HepG2 (cell line): ENCODE results near the gene DGAT2. TPM values are rescaled to one million over a fixed set of nuclear protein-coding genes. Genes with fewer than 3 reads are reported as not detected.
A peak's percentile ranks its signal among the peaks of the same experiment; 100 is the strongest.

Experiments
- ATF1 ChIP-seq: IDR thresholded peaks from 2 replicates; pipeline ENCODE4 v1.6.1; 2016; ENCODE audit warnings: mild to moderate bottlenecking, control low read depth
- BHLHE40 ChIP-seq: IDR thresholded peaks from 2 replicates; pipeline ENCODE4 v1.6.1; 2011; ENCODE audit warnings: low read length, improper control_type of control experiment
- FOXO1 ChIP-seq: sonication (generic); formaldehyde crosslinking; IDR thresholded peaks from 2 replicates; pipeline ENCODE4 v1.4.0; 2020; ENCODE audit warnings: missing genetic modification reagents
- GFI1 ChIP-seq: sonication (generic); formaldehyde crosslinking; IDR thresholded peaks from 2 replicates; pipeline ENCODE4 v1.5.0; 2020; ENCODE audit warnings: missing genetic modification reagents, mild to moderate bottlenecking, borderline replicate concordance
- HOXD1 ChIP-seq: sonication (generic); formaldehyde crosslinking; IDR thresholded peaks from 2 replicates; pipeline ENCODE4 v1.5.0; 2020; ENCODE audit warnings: missing genetic modification reagents
- JUNB ChIP-seq: sonication (generic); formaldehyde crosslinking; IDR thresholded peaks from 2 replicates; pipeline ENCODE4 v1.8.0; 2022; ENCODE audit warnings: missing genetic modification reagents, mild to moderate bottlenecking, borderline replicate concordance
- MED8 ChIP-seq: sonication (generic); formaldehyde crosslinking; IDR thresholded peaks from 2 replicates; pipeline ENCODE4 v1.8.1; 2023; ENCODE audit warnings: mild to moderate bottlenecking, missing genetic modification reagents; ENCODE audit not compliant: insufficient replicate concordance
- MTA1 ChIP-seq: sonication (generic); formaldehyde crosslinking; IDR thresholded peaks from 2 replicates; pipeline ENCODE4 v1.4.0; 2020; ENCODE audit warnings: missing genetic modification reagents, mild to moderate bottlenecking, borderline replicate concordance
- MTA3 ChIP-seq: sonication (generic); formaldehyde crosslinking; IDR thresholded peaks from 2 replicates; pipeline ENCODE4 v1.4.0; 2020; ENCODE audit warnings: missing genetic modification reagents
- NFIB ChIP-seq: sonication (generic); formaldehyde crosslinking; IDR thresholded peaks from 2 replicates; pipeline ENCODE4 v1.9.0; 2021; ENCODE audit warnings: missing genetic modification reagents, mild to moderate bottlenecking, borderline replicate concordance
- PHF21A ChIP-seq: sonication (generic); formaldehyde crosslinking; IDR thresholded peaks from 2 replicates; pipeline ENCODE4 v1.5.0; 2020; ENCODE audit warnings: mild to moderate bottlenecking, missing genetic modification reagents
- RARA ChIP-seq: IDR thresholded peaks from 2 replicates; pipeline ENCODE4 v1.6.1; 2016; ENCODE audit warnings: missing genetic modification reagents, missing compliant biosample characterization
- RXRB ChIP-seq: IDR thresholded peaks from 2 replicates; pipeline ENCODE4 v1.6.1; 2016; ENCODE audit warnings: borderline replicate concordance, missing genetic modification reagents, missing compliant biosample characterization
- ZNF124 ChIP-seq: sonication (generic); formaldehyde crosslinking; IDR thresholded peaks from 2 replicates; pipeline ENCODE4 v1.4.0; 2020; ENCODE audit warnings: missing genetic modification reagents
- ZNF3 ChIP-seq: IDR thresholded peaks from 2 replicates; pipeline ENCODE4 v1.7.0; 2017; ENCODE audit warnings: inconsistent platforms
- ZNF432 ChIP-seq: sonication (generic); formaldehyde crosslinking; IDR thresholded peaks from 2 replicates; pipeline ENCODE4 v1.5.0; 2020; ENCODE audit warnings: missing genetic modification reagents, mild to moderate bottlenecking, borderline replicate concordance
- ZNF572 ChIP-seq: sonication (generic); formaldehyde crosslinking; IDR thresholded peaks from 2 replicates; pipeline ENCODE4 v1.5.1; 2020; ENCODE audit warnings: mild to moderate bottlenecking, missing genetic modification reagents
- ZNF616 ChIP-seq: sonication (generic); formaldehyde crosslinking; IDR thresholded peaks from 2 replicates; pipeline ENCODE4 v1.5.0; 2020; ENCODE audit warnings: low read depth, mild to moderate bottlenecking, missing genetic modification reagents
- polyA plus RNA-seq, 8 experiments: library from polyadenylated mRNA; depleted of rRNA in 3 of 8; stranded (reverse) in 7 of 8; unstranded in 1 of 8; fragments of >200 nt; fragmentation: Illumina TruSeq in 4 of 8; extraction: Trizol in 4 of 8; gene quantifications; 2 replicates each; pipeline versions ENCODE4 v1.2.1 to v1.2.3, GENCODE V29; 2011 to 2016; ENCODE audit warnings: low read depth in 4 of 8, missing spikeins in 1 of 8, mixed read lengths in 1 of 8; ENCODE audit not compliant: insufficient read depth in 1 of 8
- total RNA-seq, 5 experiments: library from RNA; depleted of rRNA; stranded (reverse); fragments of >200 nt; fragmentation: Illumina TruSeq; extraction: Trizol; gene quantifications; 2 replicates each; pipeline ENCODE4 v1.2.3, GENCODE V29; 2016; ENCODE audit warnings: low read depth in 1 of 5
- TF ChIP-seq, protein P1 (sequence below): sonication (generic); formaldehyde crosslinking; IDR thresholded peaks from 2 replicates; pipeline ENCODE4 v1.4.0; 2020; ENCODE audit warnings: missing genetic modification reagents
- TF ChIP-seq, protein P2 (sequence below): sonication (generic); formaldehyde crosslinking; IDR thresholded peaks from 2 replicates; pipeline ENCODE4 v1.8.1; 2023; ENCODE audit warnings: mild to moderate bottlenecking, inconsistent platforms, moderate library complexity, missing genetic modification reagents, borderline replicate concordance
- TF ChIP-seq, protein P3 (sequence below): sonication (generic); formaldehyde crosslinking; IDR thresholded peaks from 2 replicates; pipeline ENCODE4 v1.9.0; 2021; ENCODE audit warnings: missing genetic modification reagents, mild to moderate bottlenecking, borderline replicate concordance

DGAT2 gene
- total and polyA plus RNA-seq, 2 of the 13 experiments (the other 11 are each of a cell fraction or from before 2014, with no cell fraction given) = 39.0 to 65.6 TPM

DNA sequence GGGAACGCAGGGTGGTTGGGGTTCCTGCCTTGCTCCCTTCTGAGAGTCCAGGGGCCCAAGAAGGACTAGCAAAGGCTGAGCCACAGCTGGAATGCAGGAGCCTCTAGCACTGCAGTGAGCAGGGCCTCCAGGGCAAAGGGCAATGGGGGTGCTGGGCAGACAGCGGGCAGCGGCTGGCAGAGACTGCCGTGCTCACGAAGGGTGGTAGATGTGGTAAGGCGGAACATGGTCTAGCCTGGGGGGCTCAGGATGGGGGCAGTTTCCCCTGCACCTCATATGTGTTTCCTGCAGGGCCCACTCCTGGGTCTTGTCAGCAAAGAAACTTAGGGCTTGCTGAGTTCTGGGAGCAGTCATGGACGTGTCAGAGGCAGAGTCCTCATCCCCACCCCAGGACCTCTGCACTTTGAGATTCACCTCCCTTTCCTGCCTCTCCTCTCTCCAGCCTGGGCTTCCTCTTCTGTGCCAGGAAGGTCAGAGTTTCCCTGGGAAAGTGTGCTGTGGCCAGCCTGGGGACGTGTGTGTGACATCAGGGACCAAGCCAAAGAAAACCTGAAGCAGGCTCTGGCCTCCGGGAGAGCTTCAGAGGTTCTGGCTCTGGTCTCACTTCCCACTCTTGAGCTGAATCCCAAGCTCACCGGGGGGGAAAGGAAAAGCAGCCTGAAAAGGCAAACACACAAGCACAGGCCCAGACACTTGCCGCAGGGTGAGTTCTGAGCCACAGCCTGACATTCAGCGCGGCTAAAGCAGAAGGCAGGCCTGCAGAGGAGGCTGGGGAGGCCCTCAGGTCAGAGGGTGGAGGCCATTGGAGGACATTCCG lies 46.5 kb upstream of the DGAT2 start (continued):
- TF ChIP-seq, protein P1, sequence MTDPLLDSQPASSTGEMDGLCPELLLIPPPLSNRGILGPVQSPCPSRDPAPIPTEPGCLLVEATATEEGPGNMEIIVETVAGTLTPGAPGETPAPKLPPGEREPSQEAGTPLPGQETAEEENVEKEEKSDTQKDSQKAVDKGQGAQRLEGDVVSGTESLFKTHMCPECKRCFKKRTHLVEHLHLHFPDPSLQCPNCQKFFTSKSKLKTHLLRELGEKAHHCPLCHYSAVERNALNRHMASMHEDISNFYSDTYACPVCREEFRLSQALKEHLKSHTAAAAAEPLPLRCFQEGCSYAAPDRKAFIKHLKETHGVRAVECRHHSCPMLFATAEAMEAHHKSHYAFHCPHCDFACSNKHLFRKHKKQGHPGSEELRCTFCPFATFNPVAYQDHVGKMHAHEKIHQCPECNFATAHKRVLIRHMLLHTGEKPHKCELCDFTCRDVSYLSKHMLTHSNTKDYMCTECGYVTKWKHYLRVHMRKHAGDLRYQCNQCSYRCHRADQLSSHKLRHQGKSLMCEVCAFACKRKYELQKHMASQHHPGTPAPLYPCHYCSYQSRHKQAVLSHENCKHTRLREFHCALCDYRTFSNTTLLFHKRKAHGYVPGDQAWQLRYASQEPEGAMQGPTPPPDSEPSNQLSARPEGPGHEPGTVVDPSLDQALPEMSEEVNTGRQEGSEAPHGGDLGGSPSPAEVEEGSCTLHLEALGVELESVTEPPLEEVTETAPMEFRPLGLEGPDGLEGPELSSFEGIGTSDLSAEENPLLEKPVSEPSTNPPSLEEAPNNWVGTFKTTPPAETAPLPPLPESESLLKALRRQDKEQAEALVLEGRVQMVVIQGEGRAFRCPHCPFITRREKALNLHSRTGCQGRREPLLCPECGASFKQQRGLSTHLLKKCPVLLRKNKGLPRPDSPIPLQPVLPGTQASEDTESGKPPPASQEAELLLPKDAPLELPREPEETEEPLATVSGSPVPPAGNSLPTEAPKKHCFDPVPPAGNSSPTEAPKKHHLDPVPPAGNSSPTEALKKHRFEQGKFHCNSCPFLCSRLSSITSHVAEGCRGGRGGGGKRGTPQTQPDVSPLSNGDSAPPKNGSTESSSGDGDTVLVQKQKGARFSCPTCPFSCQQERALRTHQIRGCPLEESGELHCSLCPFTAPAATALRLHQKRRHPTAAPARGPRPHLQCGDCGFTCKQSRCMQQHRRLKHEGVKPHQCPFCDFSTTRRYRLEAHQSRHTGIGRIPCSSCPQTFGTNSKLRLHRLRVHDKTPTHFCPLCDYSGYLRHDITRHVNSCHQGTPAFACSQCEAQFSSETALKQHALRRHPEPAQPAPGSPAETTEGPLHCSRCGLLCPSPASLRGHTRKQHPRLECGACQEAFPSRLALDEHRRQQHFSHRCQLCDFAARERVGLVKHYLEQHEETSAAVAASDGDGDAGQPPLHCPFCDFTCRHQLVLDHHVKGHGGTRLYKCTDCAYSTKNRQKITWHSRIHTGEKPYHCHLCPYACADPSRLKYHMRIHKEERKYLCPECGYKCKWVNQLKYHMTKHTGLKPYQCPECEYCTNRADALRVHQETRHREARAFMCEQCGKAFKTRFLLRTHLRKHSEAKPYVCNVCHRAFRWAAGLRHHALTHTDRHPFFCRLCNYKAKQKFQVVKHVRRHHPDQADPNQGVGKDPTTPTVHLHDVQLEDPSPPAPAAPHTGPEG = no peak
- peak; percentile 85 for TF ChIP-seq PHF21A (CRISPR knock-in tag)
- peak; percentile 85 for TF ChIP-seq MTA1 (CRISPR knock-in tag)
- TF ChIP-seq, protein P2, sequence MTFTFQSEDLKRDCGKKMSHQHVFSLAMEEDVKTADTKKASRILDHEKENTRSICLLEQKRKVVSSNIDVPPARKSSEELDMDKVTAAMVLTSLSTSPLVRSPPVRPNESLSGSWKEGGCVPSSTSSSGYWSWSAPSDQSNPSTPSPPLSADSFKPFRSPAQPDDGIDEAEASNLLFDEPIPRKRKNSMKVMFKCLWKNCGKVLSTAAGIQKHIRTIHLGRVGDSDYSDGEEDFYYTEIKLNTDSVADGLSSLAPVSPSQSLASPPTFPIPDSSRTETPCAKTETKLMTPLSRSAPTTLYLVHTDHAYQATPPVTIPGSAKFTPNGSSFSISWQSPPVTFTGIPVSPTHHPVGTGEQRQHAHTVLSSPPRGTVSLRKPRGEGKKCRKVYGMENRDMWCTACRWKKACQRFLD (CRISPR knock-in tag) = no peak
- peak; percentile 79 for TF ChIP-seq MED8
- TF ChIP-seq ZNF572 (CRISPR knock-in tag) = peak; percentile 63; the same call in 1 of the 2 replicates
- TF ChIP-seq FOXO1 (CRISPR knock-in tag) = peak; percentile 28; the same call in 1 of the 2 replicates
- no peak for TF ChIP-seq NFIB (CRISPR knock-in tag)
- no peak for TF ChIP-seq ZNF432 (CRISPR knock-in tag)
- TF ChIP-seq, protein P3, sequence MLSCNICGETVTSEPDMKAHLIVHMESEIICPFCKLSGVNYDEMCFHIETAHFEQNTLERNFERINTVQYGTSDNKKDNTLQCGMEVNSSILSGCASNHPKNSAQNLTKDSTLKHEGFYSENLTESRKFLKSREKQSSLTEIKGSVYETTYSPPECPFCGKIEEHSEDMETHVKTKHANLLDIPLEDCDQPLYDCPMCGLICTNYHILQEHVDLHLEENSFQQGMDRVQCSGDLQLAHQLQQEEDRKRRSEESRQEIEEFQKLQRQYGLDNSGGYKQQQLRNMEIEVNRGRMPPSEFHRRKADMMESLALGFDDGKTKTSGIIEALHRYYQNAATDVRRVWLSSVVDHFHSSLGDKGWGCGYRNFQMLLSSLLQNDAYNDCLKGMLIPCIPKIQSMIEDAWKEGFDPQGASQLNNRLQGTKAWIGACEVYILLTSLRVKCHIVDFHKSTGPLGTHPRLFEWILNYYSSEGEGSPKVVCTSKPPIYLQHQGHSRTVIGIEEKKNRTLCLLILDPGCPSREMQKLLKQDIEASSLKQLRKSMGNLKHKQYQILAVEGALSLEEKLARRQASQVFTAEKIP (CRISPR knock-in tag) = no peak
- no peak for TF ChIP-seq RARA (CRISPR knock-in tag)
- no peak for TF ChIP-seq ZNF3 (CRISPR knock-in tag)
- TF ChIP-seq ATF1 (CRISPR knock-in tag) = 0 out of 2 replicates have a peak, but pooled peaks have one; percentile 21
- TF ChIP-seq ZNF124 (CRISPR knock-in tag) = 0 out of 2 replicates have a peak, but pooled peaks have one; percentile 27
- TF ChIP-seq ZNF616 (CRISPR knock-in tag) = no peak
- TF ChIP-seq HOXD1 = 0 out of 2 replicates have a peak, but pooled peaks have one; percentile 52
- TF ChIP-seq BHLHE40 = no peak
- TF ChIP-seq MTA3 = no peak
- no peak for TF ChIP-seq JUNB (CRISPR knock-in tag)
- TF ChIP-seq GFI1 (CRISPR knock-in tag) = peak; percentile 5; the same call in 1 of the 2 replicates
- peak; percentile 77 for TF ChIP-seq RXRB (CRISPR knock-in tag)
